NT2/D1 (cell line): ENCODE results near the gene CCL14.

ENCODE experiments used
- DNase-seq: peaks from one replicate; pipeline ENCODE4 v3.0.0-alpha.2; 2011; ENCODE audit warnings: low read depth, low spot score
- H3K27me3 ChIP-seq: 2 replicates; pipeline ENCODE4 v1.6.0; 2011; ENCODE audit warnings: mild to moderate bottlenecking; ENCODE audit not compliant: insufficient read length, insufficient read depth
- H3K36me3 ChIP-seq: 2 replicates; pipeline ENCODE4 v1.6.1; 2011; ENCODE audit warnings: mild to moderate bottlenecking, low read length, mixed read lengths; ENCODE audit not compliant: insufficient read depth, insufficient read length
- H3K4me1 ChIP-seq: 2 replicates; pipeline ENCODE4 v1.5.1; 2011; ENCODE audit not compliant: insufficient read depth, insufficient read length
- H3K4me3 ChIP-seq: 2 replicates; pipeline ENCODE4 v1.5.1; 2011; ENCODE audit warnings: low read depth; ENCODE audit not compliant: insufficient read length
- H3K9ac ChIP-seq: 2 replicates; pipeline ENCODE4 v1.6.0; 2011; ENCODE audit warnings: low read depth; ENCODE audit not compliant: insufficient read length
- H3K9me3 ChIP-seq: 2 replicates; pipeline ENCODE4 v1.5.1; 2011; ENCODE audit warnings: mild to moderate bottlenecking, low read length; ENCODE audit not compliant: insufficient read depth
- SUZ12 ChIP-seq: IDR thresholded peaks from 2 replicates; pipeline ENCODE4 v1.6.1; 2011; ENCODE audit not compliant: insufficient read length, insufficient read depth; ENCODE audit errors: extremely low read depth
- YY1 ChIP-seq: IDR thresholded peaks from 2 replicates; pipeline ENCODE4 v1.6.1; 2011; ENCODE audit not compliant: insufficient read length, insufficient read depth
- ZNF274 ChIP-seq: IDR thresholded peaks from 2 replicates; pipeline ENCODE4 v1.6.1; 2011; ENCODE audit warnings: mild to moderate bottlenecking, low read depth, low read length

CCL14 gene

GRCh38 chr17:35988164-35988563 lies 1.6 kb upstream of the CCL14 start:
- Histone ChIP-seq H3K4me3 (no peak overlapping the region), H3K4me1 (no peaks in the 10 kb centered on the region), H3K9ac (no peak overlapping the region), H3K36me3 (no peaks in the 10 kb centered on the region), H3K27me3 (no peaks in the 10 kb centered on the region), H3K9me3 (peaks cover 6% of the 10 kb centered on the region; the same call in 1 of the 2 replicates)
- no peak for DNase-seq
- TF ChIP-seq ZNF274: no peak
- TF ChIP-seq YY1: no peak
- no peak for TF ChIP-seq SUZ12

- no peak overlapping the region for H3K4me3 ChIP-seq
- no peaks in the 10 kb centered on the region for H3K36me3 ChIP-seq
- no peak overlapping the region for H3K9ac ChIP-seq
- H3K4me1 ChIP-seq: no peaks in the 10 kb centered on the region
- H3K27me3 ChIP-seq: no peaks in the 10 kb centered on the region
- TF ChIP-seq YY1: no peak
- no peak for TF ChIP-seq SUZ12
- no peak for TF ChIP-seq ZNF274
- no peak for DNase-seq
- H3K9me3 ChIP-seq: 0 out of 2 replicates have a peak, but pooled peaks cover 4% of the 10 kb centered on the region
Observed at GRCh38 chr17:35984140-35984539, 2.4 kb downstream of the CCL14 start.

GRCh38 chr17:35982409-35983191 lies 3.9 kb downstream of the CCL14 start:
- no peaks in the 10 kb centered on the region for H3K27me3 ChIP-seq
- no peaks in the 10 kb centered on the region for H3K36me3 ChIP-seq
- DNase-seq: no peak
- no peak overlapping the region for H3K4me3 ChIP-seq
- H3K4me1 ChIP-seq: no peaks in the 10 kb centered on the region
- TF ChIP-seq SUZ12 (no peak), ZNF274 (no peak)
- H3K9ac ChIP-seq: no peak overlapping the region
- no peaks in the 10 kb centered on the region for H3K9me3 ChIP-seq

GRCh38 chr17:35981908-35982330 lies 4.6 kb downstream of the CCL14 start:
- no peak for DNase-seq
- H3K9ac ChIP-seq: no peak overlapping the region
- H3K4me3 ChIP-seq: no peak overlapping the region
- H3K4me1 ChIP-seq: no peaks in the 10 kb centered on the region
- H3K36me3 ChIP-seq: no peaks in the 10 kb centered on the region
- no peaks in the 10 kb centered on the region for H3K9me3 ChIP-seq
- TF ChIP-seq YY1: no peak
- TF ChIP-seq ZNF274: no peak
- TF ChIP-seq SUZ12: no peak
- no peaks in the 10 kb centered on the region for H3K27me3 ChIP-seq

GRCh38 chr17:35981246-35981645 lies 5.3 kb downstream of the CCL14 start, which contains the start of gene CCL16:
CCL16 (minus strand) TSS chr17:35981497; CDS start chr17:35981420, 77 bp downstream.
- DNase-seq: no peak
- Histone ChIP-seq H3K9ac (no peak within 1 kb of the TSS), H3K4me3 (no peak within 1 kb of the TSS), H3K27me3 (no peaks in the 10 kb centered on the region), H3K36me3 (no peaks in the 10 kb centered on the region), H3K4me1 (no peaks in the 10 kb centered on the region), H3K9me3 (no peaks in the 10 kb centered on the region)
- TF ChIP-seq ZNF274 (no peak), YY1 (no peak), SUZ12 (no peak)

- Histone ChIP-seq H3K4me1 (no peaks in the 10 kb centered on the region), H3K4me3 (no peak overlapping the region), H3K9me3 (no peaks in the 10 kb centered on the region), H3K36me3 (no peaks in the 10 kb centered on the region), H3K9ac (no peak overlapping the region), H3K27me3 (no peaks in the 10 kb centered on the region)
- DNase-seq: no peak
- no peak for TF ChIP-seq YY1
- no peak for TF ChIP-seq SUZ12
- TF ChIP-seq ZNF274: no peak
Observed at GRCh38 chr17:35978346-35978745, 8.2 kb downstream of the CCL14 start.

- H3K27me3 ChIP-seq: no peaks in the 10 kb centered on the region
- no peak overlapping the region for H3K4me3 ChIP-seq
- no peak for TF ChIP-seq ZNF274
- TF ChIP-seq YY1: no peak
- TF ChIP-seq SUZ12: no peak
- DNase-seq: no peak
- H3K9ac ChIP-seq: no peak overlapping the region
- no peaks in the 10 kb centered on the region for H3K4me1 ChIP-seq
- H3K9me3 ChIP-seq: no peaks in the 10 kb centered on the region
- no peaks in the 10 kb centered on the region for H3K36me3 ChIP-seq
Observed at GRCh38 chr17:35977509-35977908, 9.0 kb downstream of the CCL14 start.
